ENCODE measurements around the gene CDK5RAP3.

The CDK5RAP3 gene

GRCh38 chr17:47949197-47949759 lies 21.6 kb upstream of the CDK5RAP3 start:
- no peaks in the 10 kb centered on the region for H4K20me1 ChIP-seq (ENCODE audit: insufficient read depth, low read length, poor library complexity, severe bottlenecking)
- H3F3A ChIP-seq (ENCODE audit: low read depth), result no peaks in the 10 kb centered on the region
- peak overlapping the region; percentile 91 for H3K4me2 ChIP-seq (ENCODE audit: low read depth, low read length, poor library complexity, severe bottlenecking)
- no peaks in the 10 kb centered on the region for H3K27me3 ChIP-seq (ENCODE audit: insufficient read depth, low read length, poor library complexity, severe bottlenecking)
- H3K9ac ChIP-seq (ENCODE audit: low read depth, low read length, poor library complexity, severe bottlenecking), result peak overlapping the region; percentile 71
- H3K79me2 ChIP-seq (ENCODE audit: insufficient read depth, low read length), result no peaks in the 10 kb centered on the region
- peak overlapping the region; percentile 74 for H3K4me3 ChIP-seq (ENCODE audit: low read length, poor library complexity, severe bottlenecking)
- TF ChIP-seq, protein P1, sequence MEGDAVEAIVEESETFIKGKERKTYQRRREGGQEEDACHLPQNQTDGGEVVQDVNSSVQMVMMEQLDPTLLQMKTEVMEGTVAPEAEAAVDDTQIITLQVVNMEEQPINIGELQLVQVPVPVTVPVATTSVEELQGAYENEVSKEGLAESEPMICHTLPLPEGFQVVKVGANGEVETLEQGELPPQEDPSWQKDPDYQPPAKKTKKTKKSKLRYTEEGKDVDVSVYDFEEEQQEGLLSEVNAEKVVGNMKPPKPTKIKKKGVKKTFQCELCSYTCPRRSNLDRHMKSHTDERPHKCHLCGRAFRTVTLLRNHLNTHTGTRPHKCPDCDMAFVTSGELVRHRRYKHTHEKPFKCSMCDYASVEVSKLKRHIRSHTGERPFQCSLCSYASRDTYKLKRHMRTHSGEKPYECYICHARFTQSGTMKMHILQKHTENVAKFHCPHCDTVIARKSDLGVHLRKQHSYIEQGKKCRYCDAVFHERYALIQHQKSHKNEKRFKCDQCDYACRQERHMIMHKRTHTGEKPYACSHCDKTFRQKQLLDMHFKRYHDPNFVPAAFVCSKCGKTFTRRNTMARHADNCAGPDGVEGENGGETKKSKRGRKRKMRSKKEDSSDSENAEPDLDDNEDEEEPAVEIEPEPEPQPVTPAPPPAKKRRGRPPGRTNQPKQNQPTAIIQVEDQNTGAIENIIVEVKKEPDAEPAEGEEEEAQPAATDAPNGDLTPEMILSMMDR (conservative IDR thresholded peaks at IDR 0.05; ENCODE audit: low read length), result peak; percentile 90
- TF ChIP-seq EZH2phosphoT487 (IDR thresholded peaks at IDR 0.05; ENCODE audit: borderline replicate concordance), result no peak
- H3K36me3 ChIP-seq (ENCODE audit: insufficient read depth, low read length), result no peaks in the 10 kb centered on the region
- H3K9me3 ChIP-seq (ENCODE audit: insufficient read depth, low read depth, low read length), result no peaks in the 10 kb centered on the region
- no peaks in the 10 kb centered on the region for H3K9me2 ChIP-seq (replicated peaks; ENCODE audit: low read depth, low read length)
- peaks cover 17% of the 10 kb centered on the region for H3K4me1 ChIP-seq (ENCODE audit: insufficient read depth, low read length, poor library complexity, severe bottlenecking)
- H2AFZ ChIP-seq (ENCODE audit: low read length), result peak overlapping the region; percentile 85

DNA sequence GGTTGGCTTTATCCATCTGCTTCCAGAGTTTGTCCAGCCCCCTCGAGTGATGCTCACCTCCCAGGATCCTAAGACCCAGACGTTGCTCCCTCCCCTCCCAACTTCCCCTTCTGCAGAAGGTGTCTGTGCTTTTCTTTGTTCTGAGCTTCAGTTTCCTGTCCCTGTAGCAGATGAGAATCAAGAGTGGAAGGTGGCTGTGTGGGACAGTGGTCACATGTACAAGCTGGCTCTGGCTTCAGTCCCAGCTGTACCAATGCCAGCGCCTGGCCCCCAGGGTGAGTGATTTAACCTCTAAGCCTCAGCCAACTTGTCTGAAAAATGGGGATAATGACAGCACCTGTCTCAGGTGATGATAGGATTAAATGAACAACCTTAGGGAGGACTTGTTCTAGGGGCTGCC lies 21.0 kb upstream of the CDK5RAP3 start:
- Histone ChIP-seq H3K79me2 (ENCODE audit: insufficient read depth, low read length) (no peaks in the 10 kb centered on the region), H3K9me3 (ENCODE audit: insufficient read depth, low read depth, low read length) (no peaks in the 10 kb centered on the region), H2AFZ (ENCODE audit: low read length) (peak overlapping the region; percentile 85), H3K36me3 (ENCODE audit: insufficient read depth, low read length) (no peaks in the 10 kb centered on the region), H4K20me1 (ENCODE audit: insufficient read depth, low read length, poor library complexity, severe bottlenecking) (no peaks in the 10 kb centered on the region), H3K4me3 (ENCODE audit: low read length, poor library complexity, severe bottlenecking) (peak overlapping the region; percentile 74), H3K4me1 (ENCODE audit: insufficient read depth, low read length, poor library complexity, severe bottlenecking) (peaks cover 17% of the 10 kb centered on the region), H3K27me3 (ENCODE audit: insufficient read depth, low read length, poor library complexity, severe bottlenecking) (no peaks in the 10 kb centered on the region), H3K4me2 (ENCODE audit: low read depth, low read length, poor library complexity, severe bottlenecking) (peak overlapping the region; percentile 91), H3K9me2 (replicated peaks; ENCODE audit: low read depth, low read length) (no peaks in the 10 kb centered on the region), H3F3A (ENCODE audit: low read depth) (no peaks in the 10 kb centered on the region), H3K9ac (ENCODE audit: low read depth, low read length, poor library complexity, severe bottlenecking) (peak overlapping the region; percentile 71)
- TF ChIP-seq, protein P1 (conservative IDR thresholded peaks at IDR 0.05; ENCODE audit: low read length), result no peak
- TF ChIP-seq EZH2phosphoT487 (IDR thresholded peaks at IDR 0.05; ENCODE audit: borderline replicate concordance), result no peak

DNA sequence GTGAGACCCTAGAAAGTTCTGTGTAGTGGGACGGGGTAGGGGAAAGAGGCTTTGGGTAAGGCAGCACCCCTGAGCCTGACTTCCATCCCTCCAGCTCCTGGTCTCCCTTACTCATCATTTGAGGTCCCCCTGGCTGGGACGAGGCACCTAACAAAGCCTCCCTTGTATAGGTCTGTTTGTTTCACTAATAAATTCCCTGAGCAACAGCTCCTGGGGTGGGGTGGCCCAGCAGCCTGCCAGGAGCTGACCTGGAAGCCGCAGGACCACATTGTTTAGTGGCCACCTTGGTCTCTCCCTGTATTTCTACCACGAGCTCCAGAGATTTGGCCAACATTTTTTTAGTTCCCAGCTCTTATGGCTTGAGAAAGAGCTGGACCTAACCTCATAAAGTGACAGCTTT lies 20.5 kb upstream of the CDK5RAP3 start:
- no peak overlapping the region for H2AFZ ChIP-seq (ENCODE audit: low read length)
- H3K9me2 ChIP-seq (replicated peaks; ENCODE audit: low read depth, low read length), result no peaks in the 10 kb centered on the region
- no peaks in the 10 kb centered on the region for H3K79me2 ChIP-seq (ENCODE audit: insufficient read depth, low read length)
- no peaks in the 10 kb centered on the region for H3F3A ChIP-seq (ENCODE audit: low read depth)
- no peak overlapping the region for H3K4me3 ChIP-seq (ENCODE audit: low read length, poor library complexity, severe bottlenecking)
- no peak overlapping the region for H3K4me2 ChIP-seq (ENCODE audit: low read depth, low read length, poor library complexity, severe bottlenecking)
- no peaks in the 10 kb centered on the region for H4K20me1 ChIP-seq (ENCODE audit: insufficient read depth, low read length, poor library complexity, severe bottlenecking)
- no peaks in the 10 kb centered on the region for H3K9me3 ChIP-seq (ENCODE audit: insufficient read depth, low read depth, low read length)
- peaks cover 17% of the 10 kb centered on the region for H3K4me1 ChIP-seq (ENCODE audit: insufficient read depth, low read length, poor library complexity, severe bottlenecking)
- no peak for TF ChIP-seq EZH2phosphoT487 (IDR thresholded peaks at IDR 0.05; ENCODE audit: borderline replicate concordance)
- TF ChIP-seq, protein P1 (conservative IDR thresholded peaks at IDR 0.05; ENCODE audit: low read length), result no peak
- no peaks in the 10 kb centered on the region for H3K36me3 ChIP-seq (ENCODE audit: insufficient read depth, low read length)
- no peaks in the 10 kb centered on the region for H3K27me3 ChIP-seq (ENCODE audit: insufficient read depth, low read length, poor library complexity, severe bottlenecking)
- peak overlapping the region; percentile 71 for H3K9ac ChIP-seq (ENCODE audit: low read depth, low read length, poor library complexity, severe bottlenecking)

Data from Loucy (cell line).